ENCODE results near the gene ERCC8.

- TF ChIP-seq, protein P1, sequence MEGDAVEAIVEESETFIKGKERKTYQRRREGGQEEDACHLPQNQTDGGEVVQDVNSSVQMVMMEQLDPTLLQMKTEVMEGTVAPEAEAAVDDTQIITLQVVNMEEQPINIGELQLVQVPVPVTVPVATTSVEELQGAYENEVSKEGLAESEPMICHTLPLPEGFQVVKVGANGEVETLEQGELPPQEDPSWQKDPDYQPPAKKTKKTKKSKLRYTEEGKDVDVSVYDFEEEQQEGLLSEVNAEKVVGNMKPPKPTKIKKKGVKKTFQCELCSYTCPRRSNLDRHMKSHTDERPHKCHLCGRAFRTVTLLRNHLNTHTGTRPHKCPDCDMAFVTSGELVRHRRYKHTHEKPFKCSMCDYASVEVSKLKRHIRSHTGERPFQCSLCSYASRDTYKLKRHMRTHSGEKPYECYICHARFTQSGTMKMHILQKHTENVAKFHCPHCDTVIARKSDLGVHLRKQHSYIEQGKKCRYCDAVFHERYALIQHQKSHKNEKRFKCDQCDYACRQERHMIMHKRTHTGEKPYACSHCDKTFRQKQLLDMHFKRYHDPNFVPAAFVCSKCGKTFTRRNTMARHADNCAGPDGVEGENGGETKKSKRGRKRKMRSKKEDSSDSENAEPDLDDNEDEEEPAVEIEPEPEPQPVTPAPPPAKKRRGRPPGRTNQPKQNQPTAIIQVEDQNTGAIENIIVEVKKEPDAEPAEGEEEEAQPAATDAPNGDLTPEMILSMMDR (IDR thresholded peaks at IDR 0.05) = no peak
- TF ChIP-seq POLR2A (IDR thresholded peaks at IDR 0.05) = no peak
Observed at GRCh38 chr5:60918466-60918865, 26.4 kb downstream of the ERCC8 start.

Data from uterus (tissue), 2 donors.